HG02623 (cell line): Measurements from ENCODE around the gene NFIB.

Source experiments
- ATAC-seq: cut with Tn5 transposase; IDR thresholded peaks from one replicate; pipeline ENCODE4 v1.9.1; 2021; ENCODE audit warnings: moderate library complexity; ENCODE audit not compliant: unreplicated experiment

The NFIB gene

DNA sequence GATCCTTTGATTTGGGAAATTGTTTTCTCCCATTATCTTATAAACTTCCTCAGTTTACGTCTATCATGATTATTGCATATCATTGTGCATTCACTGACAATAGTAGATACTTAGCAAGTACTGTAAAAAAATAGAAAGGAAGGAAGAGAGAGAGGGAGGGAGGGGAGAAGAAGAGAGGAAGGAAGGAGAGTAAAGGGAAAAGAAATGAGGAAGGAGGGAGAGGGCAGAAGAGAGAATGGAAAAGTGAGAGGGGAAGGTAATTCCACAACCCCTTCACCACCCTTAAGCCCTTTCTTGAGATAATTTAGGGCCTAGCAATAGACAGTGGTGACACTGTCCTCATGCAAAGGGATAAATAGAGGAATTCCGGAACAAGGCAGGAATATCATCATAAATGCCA, 64.4 kb downstream of the NFIB start:
- ATAC-seq = no peak

DNA sequence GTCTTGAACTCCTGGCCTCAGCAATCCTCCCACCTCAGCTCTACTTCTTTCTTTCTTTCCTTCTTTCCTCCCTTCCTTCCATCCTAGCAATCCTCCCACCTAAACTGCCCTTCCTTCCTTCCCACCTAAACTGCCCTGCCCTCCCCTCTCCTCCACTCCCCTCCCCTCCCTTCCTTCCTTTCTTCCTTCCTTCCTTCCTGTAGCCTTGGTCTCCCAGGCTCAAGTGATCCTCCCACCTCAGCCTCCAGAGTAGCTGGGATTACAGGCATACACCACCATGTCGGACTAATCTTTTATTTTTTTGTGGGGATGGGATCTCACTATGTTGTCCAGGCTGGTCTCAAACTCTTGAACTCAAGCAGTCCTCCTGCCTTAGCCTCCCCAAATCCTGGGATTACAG, 65.8 kb downstream of the NFIB start:
- ATAC-seq = no peak

DNA sequence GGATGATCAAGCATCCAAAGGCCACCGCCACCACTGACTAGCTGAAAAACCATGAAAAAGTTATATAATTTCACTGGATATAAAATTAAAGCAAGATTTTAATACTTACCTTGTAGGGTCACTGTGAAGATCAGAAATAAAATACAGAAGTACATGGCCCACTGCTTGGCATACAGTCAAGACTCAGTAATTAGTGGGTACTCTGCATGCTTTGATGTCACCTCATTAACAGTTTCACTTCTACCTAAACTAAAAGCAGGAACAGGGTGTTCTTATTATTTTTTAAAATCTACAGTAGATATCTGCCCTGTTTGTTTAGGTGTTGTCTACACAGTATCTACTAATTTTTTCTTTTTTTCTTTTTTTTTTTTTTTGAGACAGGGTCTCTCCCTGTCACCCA, 66.4 kb downstream of the NFIB start:
- ATAC-seq = no peak

DNA sequence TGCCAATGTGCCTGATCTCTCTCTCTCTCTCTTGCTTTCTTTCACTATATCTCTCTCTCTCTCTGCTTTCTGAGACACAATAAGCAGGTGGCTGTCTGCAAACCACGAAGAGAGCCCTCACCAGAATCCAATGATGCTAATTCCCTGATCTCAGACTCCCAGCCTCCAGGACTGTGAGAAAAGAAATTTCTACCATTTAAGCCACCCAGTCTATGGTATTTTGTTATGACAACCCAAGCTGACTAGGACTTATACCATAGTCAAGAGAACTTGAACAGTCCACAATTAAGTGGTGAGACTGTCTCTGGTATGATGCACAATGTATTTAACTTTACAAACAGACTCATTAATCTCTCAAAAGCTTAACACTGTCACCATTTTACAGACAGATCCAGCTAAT, 67.0 kb downstream of the NFIB start:
- no peak for ATAC-seq

DNA sequence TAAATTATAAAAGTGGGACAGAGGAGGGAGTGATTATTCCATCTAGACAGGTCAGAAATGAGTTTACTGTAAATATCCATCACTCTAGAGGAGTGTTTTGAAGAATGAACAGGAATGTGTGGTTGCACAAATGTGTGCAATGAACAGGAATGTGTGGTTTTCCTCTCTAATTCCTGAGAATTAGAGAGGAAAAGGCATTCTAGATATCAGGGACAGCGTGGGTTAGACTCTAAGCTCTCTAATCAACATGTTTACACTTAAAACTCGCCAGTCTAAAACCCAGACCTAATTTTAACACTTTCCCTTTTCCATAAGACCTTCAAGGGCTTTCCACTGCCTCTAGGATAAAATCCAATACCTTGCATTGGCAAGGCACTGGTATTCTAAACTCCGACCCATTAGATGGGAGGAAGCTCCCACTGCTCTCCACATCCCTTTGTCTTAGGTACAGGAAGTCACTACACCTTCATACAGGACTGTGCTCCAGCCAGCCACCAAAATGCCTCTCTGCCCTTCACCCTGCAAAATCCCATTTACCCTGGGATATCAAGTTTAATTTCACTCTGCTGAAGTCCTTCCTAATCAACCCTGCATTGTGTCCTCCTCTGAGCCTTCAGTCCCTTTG, 67.9 kb downstream of the NFIB start:
- no peak for ATAC-seq

DNA sequence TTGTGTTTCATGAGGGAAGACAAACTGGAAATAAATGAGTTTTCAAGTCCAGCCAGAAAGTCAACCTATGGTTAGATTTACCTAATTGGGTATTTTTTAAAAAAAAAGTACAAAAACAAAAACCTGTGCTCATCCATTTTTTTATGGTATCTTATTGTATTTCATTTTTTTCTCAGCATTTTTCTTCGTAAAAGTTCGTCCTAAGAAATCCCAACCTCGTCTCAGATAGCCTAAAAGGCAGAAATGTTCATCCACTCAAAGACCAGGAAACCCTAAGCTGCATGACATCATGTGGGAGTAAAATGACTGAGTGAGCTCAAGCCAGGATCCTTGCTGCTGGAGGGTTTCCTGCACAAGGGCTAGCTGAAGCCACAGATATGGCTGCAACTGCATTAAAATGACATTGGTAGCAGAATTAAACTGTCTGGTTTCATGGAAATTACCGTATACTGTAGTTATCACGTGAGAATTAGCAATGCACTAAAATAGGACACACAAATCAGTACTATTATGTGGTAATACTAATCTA, 70.4 kb downstream of the NFIB start:
- ATAC-seq = no peak

DNA sequence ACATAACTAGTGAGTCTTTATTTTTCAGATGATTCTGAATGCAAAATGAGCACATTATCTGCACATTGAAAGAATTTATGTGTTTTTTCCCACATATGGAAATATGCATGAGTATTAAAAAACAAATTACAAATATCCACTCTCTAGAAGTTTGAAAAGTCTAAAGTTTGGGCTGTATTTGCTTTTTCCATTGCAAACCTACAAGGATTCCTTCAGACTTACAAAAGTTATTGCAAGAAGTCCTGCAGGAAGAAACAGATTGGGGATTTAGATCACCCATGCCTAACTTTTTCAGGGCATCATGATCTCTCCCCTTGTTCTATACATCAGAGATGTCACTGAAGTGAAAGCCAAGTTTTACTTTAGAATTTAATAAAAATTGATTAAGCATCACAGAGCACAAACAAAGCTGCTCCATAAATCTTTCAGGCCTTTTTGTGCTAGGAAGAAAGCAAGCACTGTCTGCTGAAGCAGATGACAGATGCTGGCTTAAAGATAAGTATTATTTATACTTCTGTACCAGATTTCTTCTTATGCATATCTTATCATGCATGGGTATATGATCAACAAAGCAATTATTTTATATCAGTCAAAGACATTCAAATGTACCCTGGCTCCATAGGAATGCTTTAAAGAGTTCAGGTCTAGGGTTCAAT, 71.7 kb downstream of the NFIB start:
- ATAC-seq = no peak

DNA sequence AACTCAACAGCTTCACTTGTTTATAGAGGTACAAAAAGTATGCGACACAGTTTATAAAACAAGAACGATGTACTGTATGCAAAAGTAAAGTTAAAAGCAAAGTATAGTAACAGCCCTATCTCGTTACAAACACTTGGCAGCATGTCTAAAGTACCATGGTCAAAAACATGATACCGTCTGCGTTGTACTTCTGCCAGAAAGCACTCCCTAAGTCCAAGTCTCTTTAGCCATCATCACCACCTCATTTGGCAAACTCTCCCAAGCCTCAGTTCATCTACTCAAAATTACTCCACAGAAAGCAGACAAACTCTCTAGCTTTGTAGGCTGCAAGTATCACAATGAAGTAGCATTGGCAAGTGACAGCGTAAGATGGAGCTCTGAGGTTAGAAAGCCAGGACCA, 73.4 kb downstream of the NFIB start:
- no peak for ATAC-seq

DNA sequence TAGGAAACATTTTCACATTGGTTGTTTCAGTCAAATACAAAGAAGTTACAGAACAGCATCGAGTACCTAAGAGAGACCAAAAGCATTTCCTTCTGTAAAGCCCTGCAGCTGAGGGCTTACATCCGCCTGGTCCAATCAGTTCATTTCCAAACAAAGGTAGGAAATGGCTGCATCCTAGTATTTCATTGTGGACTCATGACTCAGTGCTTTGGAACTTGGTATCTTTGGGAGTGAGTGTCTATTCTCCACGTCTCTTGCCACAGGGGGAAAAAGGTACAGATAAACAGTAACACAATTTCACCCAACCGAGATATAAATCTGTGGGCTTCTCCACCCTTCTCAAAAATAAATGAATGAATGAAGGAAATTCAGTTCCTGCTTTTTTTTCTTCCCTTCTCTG, 75.4 kb downstream of the NFIB start:
- no peak for ATAC-seq

DNA sequence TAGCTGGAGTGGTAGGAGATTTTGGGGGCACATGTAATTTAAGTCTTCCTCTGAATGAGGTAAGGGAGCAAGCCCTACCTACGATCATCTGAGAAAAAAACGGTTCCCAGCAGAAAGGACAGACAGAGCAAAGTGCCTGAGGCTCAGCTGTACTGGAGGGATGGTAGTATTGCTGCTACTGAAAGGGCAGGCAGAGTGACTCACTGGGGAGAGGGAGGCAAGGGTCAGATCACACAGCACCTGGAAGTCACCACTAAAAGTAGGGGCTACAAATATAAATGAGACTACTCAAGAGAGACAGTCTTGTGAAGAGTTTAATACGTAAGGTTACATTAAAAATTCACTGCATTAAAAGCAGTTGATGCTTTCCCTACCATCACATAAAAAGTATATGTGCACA, 75.9 kb downstream of the NFIB start:
- ATAC-seq = no peak

DNA sequence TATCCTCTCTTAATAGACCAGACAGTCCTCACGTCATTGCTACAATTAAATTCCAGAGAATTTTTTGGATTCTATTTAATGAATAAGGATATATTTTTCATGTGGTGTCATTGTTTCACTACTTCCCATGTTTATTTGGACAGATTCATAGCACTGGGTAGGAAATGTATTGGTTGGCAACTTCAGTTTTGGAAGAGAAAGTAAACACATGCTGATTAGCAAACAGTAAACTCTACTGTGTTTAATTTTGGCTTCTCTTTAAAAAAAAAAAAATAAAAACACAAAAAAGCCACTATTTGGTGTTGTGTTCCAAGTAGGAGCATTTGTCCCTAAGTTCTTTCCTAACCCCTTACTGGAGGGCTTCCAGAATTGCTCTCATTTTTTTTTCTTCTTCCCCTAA, 77.3 kb downstream of the NFIB start:
- ATAC-seq = no peak

DNA sequence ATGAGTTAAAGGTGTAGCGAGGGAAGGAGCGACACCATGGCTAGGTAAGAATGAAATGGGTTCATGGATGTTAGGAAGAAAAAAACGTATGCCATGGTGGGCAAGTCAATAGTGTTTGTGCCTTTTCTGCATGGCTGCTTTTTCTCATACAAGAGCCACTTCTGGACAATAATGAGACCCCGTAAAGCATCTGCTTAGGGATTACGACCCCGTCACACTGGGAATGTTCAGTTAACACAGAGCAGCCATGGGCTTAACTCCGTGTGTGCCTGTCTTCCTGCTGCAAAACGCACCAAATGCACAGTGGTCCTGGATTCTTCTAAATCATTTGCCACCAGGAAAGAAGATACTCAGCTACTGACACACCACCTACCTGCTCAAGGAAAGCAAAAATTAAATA, 81.8 kb downstream of the NFIB start:
- no peak for ATAC-seq

DNA sequence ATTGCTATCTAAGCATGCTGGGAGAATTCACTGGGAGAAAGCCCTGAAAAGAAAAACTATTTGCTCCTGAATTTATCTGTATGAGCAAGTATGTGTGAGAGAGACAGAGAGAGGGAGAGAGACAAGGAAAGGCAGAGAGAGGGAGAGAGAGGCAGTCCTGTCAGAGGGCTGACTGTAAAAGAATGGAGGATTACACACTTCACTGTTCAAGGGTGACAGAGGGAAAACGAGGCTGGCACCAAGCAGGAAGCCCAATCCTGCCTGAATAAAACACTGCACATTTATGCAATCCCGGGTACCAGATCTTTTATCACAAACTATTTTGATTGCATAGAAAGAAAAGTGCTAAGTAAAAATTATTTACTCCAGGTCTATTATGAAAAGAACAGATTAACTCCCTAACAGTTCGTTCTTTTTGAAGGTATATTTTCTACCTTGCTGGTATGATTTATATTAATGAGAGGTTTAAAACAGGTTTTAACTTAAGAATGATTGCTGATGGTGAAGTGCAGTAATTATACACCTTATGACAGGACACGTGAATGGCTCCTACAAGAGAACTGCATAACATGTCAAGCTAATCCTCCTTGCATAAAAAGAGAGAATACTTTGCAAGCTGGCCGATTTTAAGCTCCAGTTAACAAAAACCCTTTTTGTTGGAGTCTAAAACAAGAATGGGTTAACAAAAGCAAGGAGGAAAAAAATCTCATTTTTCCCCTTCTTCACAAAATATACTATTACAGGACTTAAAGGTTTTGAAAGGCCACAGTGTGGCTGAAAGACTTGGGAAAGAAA, 82.5 kb downstream of the NFIB start:
- ATAC-seq = no peak

DNA sequence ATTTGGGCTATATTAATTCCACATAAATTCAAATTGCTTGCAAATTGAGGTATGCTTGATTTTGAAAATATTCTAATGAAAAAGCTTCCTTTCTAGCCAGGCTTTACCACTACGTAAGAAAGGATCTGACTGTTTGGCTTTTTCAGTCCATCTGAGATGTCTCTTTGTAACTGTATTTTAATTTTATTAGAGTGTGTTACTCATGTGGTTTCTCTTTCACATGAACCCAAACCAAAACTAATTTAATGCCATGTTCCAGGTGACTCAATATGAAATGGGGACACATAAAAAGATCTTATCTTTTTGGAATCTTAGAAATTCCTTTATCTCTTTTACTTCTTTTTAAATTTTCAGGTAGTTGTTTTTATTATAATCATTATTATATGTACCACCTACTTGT, 85.3 kb downstream of the NFIB start:
- no peak for ATAC-seq

DNA sequence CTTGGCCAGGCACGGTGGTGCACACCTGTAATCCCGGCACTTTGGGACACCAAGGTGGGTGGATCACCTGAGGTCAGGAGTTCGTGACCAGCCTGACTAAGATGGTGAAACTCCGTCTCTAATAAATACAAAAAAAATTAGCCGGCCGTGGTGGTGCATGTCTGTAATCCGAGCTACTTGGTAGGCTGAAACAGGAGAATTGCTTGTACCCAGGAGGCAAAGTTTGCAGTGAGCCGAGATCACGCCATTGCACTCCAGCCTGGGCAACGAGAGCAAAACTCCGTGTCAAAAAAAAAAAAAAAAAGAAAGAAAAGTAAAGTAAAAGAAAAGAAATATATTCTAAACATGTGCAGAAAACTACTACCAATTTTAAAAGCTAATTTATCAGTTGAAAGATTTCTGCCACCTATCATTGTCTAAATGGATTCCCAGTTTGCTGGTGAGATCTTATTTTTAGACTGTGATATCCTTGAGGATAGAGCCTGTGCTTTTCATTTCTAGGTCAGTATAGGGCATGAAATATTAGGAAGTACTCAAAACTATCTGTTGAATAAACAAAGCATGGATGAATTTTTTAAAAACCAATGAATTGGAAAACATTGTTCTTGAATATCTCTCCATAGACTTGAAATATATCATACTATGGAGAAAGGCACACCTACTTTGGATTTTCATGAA, 86.9 kb downstream of the NFIB start:
- no peak for ATAC-seq

DNA sequence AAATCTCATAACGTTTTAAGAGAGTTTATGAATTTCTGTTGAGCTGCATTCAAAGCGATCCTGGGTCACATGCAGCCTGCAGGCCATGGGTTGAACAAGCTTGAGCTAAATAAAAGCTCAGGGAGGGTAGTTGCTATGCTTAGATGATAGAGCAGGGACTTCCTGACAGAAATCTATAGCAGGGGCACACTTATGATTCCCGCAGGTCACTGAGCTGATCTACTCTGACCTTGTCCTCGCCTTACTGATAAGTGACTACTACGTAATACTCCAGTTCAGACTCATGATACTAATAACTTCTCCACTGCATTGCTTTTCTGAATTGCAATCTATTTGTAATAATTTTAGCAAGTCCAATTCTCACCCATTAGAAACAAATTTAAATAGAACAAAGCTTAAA, 90.9 kb downstream of the NFIB start:
- ATAC-seq = no peak

DNA sequence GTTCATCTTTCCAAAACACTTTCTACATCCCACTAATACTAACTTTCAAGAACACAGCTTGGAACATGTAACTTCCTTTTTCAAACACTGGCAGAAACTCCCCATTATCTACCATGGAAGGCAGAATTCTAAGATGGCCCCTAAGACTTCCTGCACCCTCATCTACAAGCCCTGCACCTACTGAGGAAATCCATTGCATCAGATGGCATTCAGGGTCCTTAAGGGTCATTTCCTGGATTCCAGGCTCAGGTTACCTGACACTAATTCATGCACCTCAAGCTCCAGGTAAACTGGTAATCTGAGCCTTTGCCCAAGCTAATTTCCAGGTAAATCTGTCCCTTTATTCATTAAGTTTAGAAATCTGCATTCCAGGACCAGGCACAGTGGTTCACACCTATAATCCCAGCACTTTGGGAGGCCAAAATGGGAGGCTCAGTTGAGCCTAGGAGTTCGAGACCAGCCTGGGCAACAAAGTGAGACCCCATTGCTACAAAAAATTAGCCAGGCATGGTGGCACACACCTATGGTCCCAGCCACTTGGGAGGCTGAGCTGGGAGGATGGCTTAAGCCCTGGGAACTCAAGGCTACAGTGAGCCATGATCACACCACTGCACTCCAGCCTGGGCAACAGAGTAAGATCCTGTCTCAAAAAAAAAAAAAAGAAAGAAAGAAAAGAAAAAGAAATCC, 91.6 kb downstream of the NFIB start:
- ATAC-seq = no peak

DNA sequence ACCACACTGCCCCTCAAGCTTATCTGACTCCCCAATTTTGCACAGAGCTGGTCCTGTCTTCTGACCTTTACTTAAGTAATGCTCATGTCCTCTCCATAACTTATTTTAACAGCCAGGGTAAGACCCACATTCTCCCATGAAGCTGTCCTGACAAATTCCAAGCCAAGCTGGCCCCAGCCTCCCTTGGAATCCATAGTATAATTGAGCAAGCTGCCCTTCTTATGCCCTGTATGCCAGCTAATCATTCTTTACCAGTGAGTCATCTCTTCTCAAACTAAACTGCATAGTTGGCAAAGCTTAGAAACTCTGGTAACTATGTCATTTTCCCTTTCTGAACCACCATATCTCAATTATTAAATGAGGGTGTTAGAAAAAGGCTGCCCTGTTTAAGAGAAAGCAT, 92.4 kb downstream of the NFIB start:
- ATAC-seq = no peak

DNA sequence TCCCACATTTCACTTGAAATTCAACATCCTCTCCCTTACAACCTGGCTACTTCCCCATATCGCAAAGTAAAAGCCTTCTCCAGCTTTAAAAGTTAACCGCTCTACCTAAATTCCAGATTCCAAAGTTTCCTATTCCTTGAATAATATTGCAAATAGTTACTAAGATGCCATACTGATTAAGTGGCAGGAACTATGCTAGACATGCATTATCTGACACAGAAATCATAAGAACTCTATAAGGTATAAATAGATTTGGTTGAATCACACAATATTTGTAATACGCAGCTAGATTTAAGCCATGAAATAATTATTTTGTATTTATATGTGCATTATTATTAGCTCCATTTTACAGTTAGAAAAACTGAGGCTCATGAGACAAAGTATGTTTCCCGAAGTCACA, 92.8 kb downstream of the NFIB start:
- no peak for ATAC-seq

DNA sequence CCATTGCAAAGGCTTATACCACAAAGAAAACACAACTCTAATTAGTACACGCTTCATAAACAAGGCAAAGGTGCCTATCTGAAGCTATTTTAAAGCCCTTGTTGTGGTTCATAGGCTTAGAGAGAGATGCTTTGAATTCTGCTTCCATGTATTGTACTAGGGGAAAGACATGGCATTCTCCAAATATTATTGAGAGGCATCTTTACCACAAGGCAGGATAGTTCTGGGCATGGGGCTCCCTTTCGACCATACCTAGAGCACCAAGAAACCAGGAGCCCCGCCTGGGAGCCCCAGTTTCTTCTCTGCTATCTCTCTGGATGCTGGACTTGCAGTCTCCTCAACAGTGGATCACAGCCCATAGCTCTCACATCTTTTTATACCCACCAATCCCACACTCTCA, 93.7 kb downstream of the NFIB start:
- no peak for ATAC-seq

DNA sequence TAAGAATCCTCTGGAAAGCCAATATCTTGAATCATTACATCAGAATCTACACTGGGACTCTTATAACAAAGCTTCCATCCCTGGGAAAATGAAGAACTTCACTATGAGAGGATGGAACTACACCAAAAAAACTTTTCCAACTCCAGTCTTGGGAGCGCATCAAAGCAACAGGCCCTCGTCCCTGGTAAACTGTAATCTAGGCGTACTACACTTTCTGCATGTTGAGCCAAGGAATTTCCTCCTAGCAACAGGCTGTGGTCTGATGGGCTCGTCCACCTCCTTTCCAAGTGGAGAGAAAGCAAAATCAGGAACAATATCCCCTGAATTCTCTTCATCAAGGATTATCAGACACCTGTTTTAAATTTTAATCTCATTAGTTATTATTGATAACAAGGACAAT, 94.1 kb downstream of the NFIB start:
- ATAC-seq = no peak
